Lung (tissue), 12 donors: Measurements from ENCODE around the gene EFNA2. TPM values are rescaled to one million over a fixed set of nuclear protein-coding genes. Genes with fewer than 3 reads are reported as not detected.

Experiments
- ATAC-seq: fragments of 200-7000 bp; cut with Tn5 transposase; one replicate; pipeline ENCODE4 v1.9.1; 2020; ENCODE audit warnings: moderate number of reproducible peaks; ENCODE audit not compliant: insufficient read depth, low FRiP score
- DNase-seq, 3 donors: peaks; one replicate each; pipeline ENCODE4 v3.0.0-alpha.2; 2013 to 2017
- H3K27ac ChIP-seq, 2 donors: one replicate each; pipeline ENCODE4 v1.5.1; 2013; ENCODE audit warnings: mild to moderate bottlenecking in 2 of 2, moderate library complexity in 2 of 2, control low read depth in 1 of 2, inconsistent platforms in 1 of 2, low read depth in 1 of 2, low read length in 1 of 2
- H3K27me3 ChIP-seq, 3 donors: one replicate each; pipeline ENCODE4 v1.5.1; 2013; ENCODE audit warnings: low read length in 2 of 3; ENCODE audit not compliant: control insufficient read depth in 3 of 3, insufficient read depth in 3 of 3
- H3K36me3 ChIP-seq, 4 donors: one replicate each; pipeline ENCODE4 v1.5.1; 2013; ENCODE audit warnings: low read length in 4 of 4, mild to moderate bottlenecking in 1 of 4, moderate library complexity in 1 of 4; ENCODE audit not compliant: control insufficient read depth in 4 of 4, insufficient read depth in 4 of 4
- H3K4me1 ChIP-seq, 5 donors: one replicate each; pipeline ENCODE4 v1.5.1; 2013; ENCODE audit warnings: low read length in 5 of 5, mild to moderate bottlenecking in 2 of 5, moderate library complexity in 1 of 5; ENCODE audit not compliant: control insufficient read depth in 5 of 5, insufficient read depth in 5 of 5
- H3K4me3 ChIP-seq: one replicate; pipeline ENCODE4 v1.5.1; 2013; ENCODE audit warnings: mild to moderate bottlenecking, control low read depth, moderate library complexity
- H3K9ac ChIP-seq, 2 donors: one replicate each; pipeline ENCODE4 v1.5.1; 2013; ENCODE audit warnings: low read length in 2 of 2, control low read depth in 1 of 2; ENCODE audit not compliant: insufficient read depth in 1 of 2
- H3K9me3 ChIP-seq, 4 donors: one replicate each; pipeline ENCODE4 v1.5.1; 2013; ENCODE audit warnings: low read length in 3 of 4, mild to moderate bottlenecking in 1 of 4, moderate library complexity in 1 of 4; ENCODE audit not compliant: control insufficient read depth in 4 of 4, insufficient read depth in 3 of 4
- WGBS, 2 donors: extraction: QIAGEN DNeasy Blood & Tissue Kit; methylation state at CpG; one replicate each; pipeline ENCODE4 v1.1.7; 2013; 5-methylcytosine and 5-hydroxymethylcytosine counted together
- polyA plus RNA-seq, 2 donors: library from polyadenylated mRNA; stranded (reverse); fragments of 200-250 nt; gene quantifications; one replicate each; pipeline ENCODE4 v1.2.1, GENCODE V29; 2013
- total RNA-seq, 2 donors: library from RNA; depleted of rRNA in 1 of 2; stranded (reverse); fragments of >200 nt in 1 of 2; gene quantifications; one replicate each; pipeline ENCODE4 v1.2.1, GENCODE V29; 2014 to 2021
- TF ChIP-seq, protein P1 (sequence below): IDR thresholded peaks from 2 replicates; pipeline ENCODE4 v1.5.1; 2012; ENCODE audit warnings: mild to moderate bottlenecking; ENCODE audit errors: control extremely low read depth, extremely low read depth
- donor health status: control.
- donor health status: control.
- donor health status: Bipolar disorder and iron deficiency.
- donor health status: healthy.
- donor health status: DM: yes; HTN: yes; CAD: no.

The EFNA2 gene
- total and polyA plus RNA-seq, 4 donors, result 0.37 TPM; not detected in 3

DNA sequence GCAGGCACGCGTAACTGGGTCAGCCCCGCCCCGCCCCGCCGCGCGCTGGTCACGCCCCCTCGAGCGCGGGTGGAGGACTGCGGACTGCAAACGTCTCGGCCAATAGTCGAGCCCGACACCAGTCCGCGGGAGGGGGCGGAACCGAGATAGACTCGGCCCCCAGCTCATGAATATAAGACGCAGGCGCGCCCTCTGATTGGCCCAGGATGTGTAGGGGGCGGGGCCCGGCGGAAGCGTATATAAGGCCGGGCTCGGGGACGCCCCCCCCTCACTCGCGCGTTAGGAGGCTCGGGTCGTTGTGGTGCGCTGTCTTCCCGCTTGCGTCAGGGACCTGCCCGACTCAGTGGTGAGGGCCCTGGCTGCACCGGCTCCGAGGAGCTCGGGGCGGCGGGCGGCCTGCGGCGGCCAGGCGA is 16.6 kb upstream of the EFNA2 start, which contains the start of gene CIRBP:
CIRBP (plus strand) TSS at position 268 of the 413 bp plus-strand sequence. CDS start 1,602 bp downstream, outside the sequence.
- Histone ChIP-seq H3K27ac (peak within 1 kb of the TSS; percentile 98 to 99), H3K9ac (peak within 1 kb of the TSS; percentile 31 to 87), H3K4me1 (peaks cover 17 to 55% (median 36%) of the 10 kb centered on the region in 5 donors), H3K9me3 (no peaks in the 10 kb centered on the region), H3K4me3 (peak within 1 kb of the TSS; percentile 85), H3K36me3 (peaks cover 12 to 41% (median 33%) of the 10 kb centered on the region in 4 donors), H3K27me3 (no peaks in the 10 kb centered on the region)
- 0 to 1% methylated on average over 34 to 50 of the region's 50 CpGs for WGBS, 2 donors
- TF ChIP-seq, protein P1, sequence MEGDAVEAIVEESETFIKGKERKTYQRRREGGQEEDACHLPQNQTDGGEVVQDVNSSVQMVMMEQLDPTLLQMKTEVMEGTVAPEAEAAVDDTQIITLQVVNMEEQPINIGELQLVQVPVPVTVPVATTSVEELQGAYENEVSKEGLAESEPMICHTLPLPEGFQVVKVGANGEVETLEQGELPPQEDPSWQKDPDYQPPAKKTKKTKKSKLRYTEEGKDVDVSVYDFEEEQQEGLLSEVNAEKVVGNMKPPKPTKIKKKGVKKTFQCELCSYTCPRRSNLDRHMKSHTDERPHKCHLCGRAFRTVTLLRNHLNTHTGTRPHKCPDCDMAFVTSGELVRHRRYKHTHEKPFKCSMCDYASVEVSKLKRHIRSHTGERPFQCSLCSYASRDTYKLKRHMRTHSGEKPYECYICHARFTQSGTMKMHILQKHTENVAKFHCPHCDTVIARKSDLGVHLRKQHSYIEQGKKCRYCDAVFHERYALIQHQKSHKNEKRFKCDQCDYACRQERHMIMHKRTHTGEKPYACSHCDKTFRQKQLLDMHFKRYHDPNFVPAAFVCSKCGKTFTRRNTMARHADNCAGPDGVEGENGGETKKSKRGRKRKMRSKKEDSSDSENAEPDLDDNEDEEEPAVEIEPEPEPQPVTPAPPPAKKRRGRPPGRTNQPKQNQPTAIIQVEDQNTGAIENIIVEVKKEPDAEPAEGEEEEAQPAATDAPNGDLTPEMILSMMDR, result no peak
- peak; percentile 70 for ATAC-seq
- peak; percentile 99 to 100 (median 99) for DNase-seq

- peak; percentile 91 to 93 (median 92) for DNase-seq
These were observed 16.0 kb upstream of the EFNA2 start for GRCh38 chr19:1269478-1270212.

DNA sequence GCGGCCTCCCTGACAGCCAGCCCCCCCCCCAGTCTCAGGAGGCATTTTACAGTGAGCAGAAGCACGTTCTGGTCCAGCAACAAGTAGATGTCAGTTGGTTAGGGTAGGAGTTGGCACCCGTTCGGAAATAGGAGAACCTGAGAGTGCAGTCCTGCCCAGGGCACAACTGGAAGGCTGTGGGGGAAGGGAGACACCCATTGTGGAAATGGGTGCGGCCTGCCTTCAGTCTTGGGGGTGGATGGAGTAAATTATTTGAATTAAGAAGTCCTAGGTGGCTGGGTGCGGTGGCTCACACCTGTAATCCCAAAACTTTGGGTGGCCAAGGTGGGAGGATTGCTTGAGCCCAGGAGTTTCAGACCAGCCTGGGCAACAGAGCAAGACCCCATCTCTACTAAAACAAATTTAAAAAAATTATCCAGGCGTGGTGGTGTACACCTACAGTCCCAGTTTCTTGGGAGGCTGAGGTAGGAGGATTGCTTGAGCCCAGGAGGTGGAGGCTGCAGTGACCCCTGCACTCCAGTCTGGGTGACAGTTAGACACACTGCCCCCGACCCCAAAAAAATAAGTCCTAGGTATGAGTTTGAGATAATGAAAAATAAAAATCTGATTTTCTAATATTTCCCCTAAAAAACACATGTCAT is 15.3 kb upstream of the EFNA2 start:
- peak overlapping the region; percentile 98 to 99 for H3K27ac ChIP-seq
- peaks cover 13 to 48% (median 39%) of the 10 kb centered on the region in 4 donors for H3K36me3 ChIP-seq
- TF ChIP-seq, protein P1, result no peak
- H3K27me3 ChIP-seq, result no peaks in the 10 kb centered on the region
- 16 to 31% methylated on average over 8 of the region's 8 CpGs for whole genome bisulfite sequencing, 2 donors
- peak overlapping the region; percentile 85 for H3K4me3 ChIP-seq
- H3K4me1 ChIP-seq, result peaks cover 19 to 64% (median 41%) of the 10 kb centered on the region in 5 donors
- no peak for ATAC-seq
- peak overlapping the region; percentile 31 to 87 for H3K9ac ChIP-seq
- no peak for DNase-seq
- no peaks in the 10 kb centered on the region for H3K9me3 ChIP-seq

More at GRCh38 chr19:1269478-1270212, 16.0 kb upstream of the EFNA2 start:
- peak; percentile 5 for ATAC-seq
- Histone ChIP-seq H3K27me3 (no peaks in the 10 kb centered on the region), H3K9ac (peak overlapping the region; percentile 31 to 87), H3K36me3 (peaks cover 13 to 43% (median 37%) of the 10 kb centered on the region in 4 donors), H3K27ac (peak overlapping the region; percentile 98 to 99), H3K4me3 (peak overlapping the region; percentile 85), H3K9me3 (no peaks in the 10 kb centered on the region), H3K4me1 (peaks cover 18 to 60% (median 39%) of the 10 kb centered on the region in 5 donors)
- TF ChIP-seq, protein P1, result no peak
- 0% methylated on average over 49 to 64 of the region's 64 CpGs for WGBS, 2 donors
